Rectal smooth muscle tissue (tissue), 1 donor: ENCODE results near the gene FAM181B.
"Not testable (repeated sequence)": the region's sequence is repeated elsewhere in the genome, so short reads cannot be mapped to it uniquely, and the experiment has no call there.

ENCODE experiments used
- H3K27ac ChIP-seq: one replicate; pipeline ENCODE4 v1.7.0; 2013; ENCODE audit warnings: low read depth, low read length, inconsistent platforms
- H3K27me3 ChIP-seq: one replicate; pipeline ENCODE4 v1.7.0; 2013; ENCODE audit warnings: low read length; ENCODE audit not compliant: control insufficient read depth, insufficient read depth
- H3K36me3 ChIP-seq: one replicate; pipeline ENCODE4 v1.7.0; 2013; ENCODE audit warnings: low read length; ENCODE audit not compliant: control insufficient read depth, insufficient read depth
- H3K4me1 ChIP-seq: one replicate; pipeline ENCODE4 v1.7.0; 2013; ENCODE audit warnings: low read length; ENCODE audit not compliant: control insufficient read depth, insufficient read depth
- H3K4me3 ChIP-seq: one replicate; pipeline ENCODE4 v1.7.0; 2013; ENCODE audit warnings: low read length
- H3K9ac ChIP-seq: one replicate; pipeline ENCODE4 v1.7.0; 2013; ENCODE audit warnings: low read length

The FAM181B gene

GRCh38 chr11:82698576-82699352 is 34.9 kb downstream of the FAM181B start:
- H3K36me3 ChIP-seq = no peaks in the 10 kb centered on the region
- no peak overlapping the region for H3K27ac ChIP-seq
- no peak overlapping the region for H3K4me3 ChIP-seq
- no peaks in the 10 kb centered on the region for H3K4me1 ChIP-seq
- H3K27me3 ChIP-seq = no peaks in the 10 kb centered on the region
- H3K9ac ChIP-seq = no peak overlapping the region

GRCh38 chr11:82692981-82693380 is 40.7 kb downstream of the FAM181B start:
- no peak overlapping the region for H3K27ac ChIP-seq

GRCh38 chr11:82689347-82689746 is 44.3 kb downstream of the FAM181B start:
- not testable (repeated sequence) for H3K4me1 ChIP-seq, H3K36me3 ChIP-seq, H3K4me3 ChIP-seq, H3K9ac ChIP-seq, H3K27ac ChIP-seq, H3K27me3 ChIP-seq

More at GRCh38 chr11:82692981-82693380, 40.7 kb downstream of the FAM181B start:
- Histone ChIP-seq H3K27me3 (no peaks in the 10 kb centered on the region), H3K36me3 (no peaks in the 10 kb centered on the region), H3K4me1 (no peaks in the 10 kb centered on the region), H3K9ac (no peak overlapping the region), H3K4me3 (no peak overlapping the region)

- no peaks in the 10 kb centered on the region for H3K36me3 ChIP-seq
- H3K4me3 ChIP-seq = no peak overlapping the region
- no peaks in the 10 kb centered on the region for H3K27me3 ChIP-seq
- H3K27ac ChIP-seq = no peak overlapping the region
- H3K4me1 ChIP-seq = no peaks in the 10 kb centered on the region
- no peak overlapping the region for H3K9ac ChIP-seq
These were observed 47.5 kb downstream of the FAM181B start for GRCh38 chr11:82686211-82686610.

GRCh38 chr11:82683029-82683428 is 50.6 kb downstream of the FAM181B start:
- H3K9ac ChIP-seq = no peak overlapping the region
- no peaks in the 10 kb centered on the region for H3K36me3 ChIP-seq
- no peaks in the 10 kb centered on the region for H3K4me1 ChIP-seq
- no peaks in the 10 kb centered on the region for H3K27me3 ChIP-seq
- H3K4me3 ChIP-seq = no peak overlapping the region
- no peak overlapping the region for H3K27ac ChIP-seq

GRCh38 chr11:82682003-82682751 is 51.5 kb downstream of the FAM181B start:
- no peak overlapping the region for H3K4me3 ChIP-seq
- no peak overlapping the region for H3K9ac ChIP-seq
- H3K4me1 ChIP-seq = no peaks in the 10 kb centered on the region
- H3K27ac ChIP-seq = no peak overlapping the region
- no peaks in the 10 kb centered on the region for H3K36me3 ChIP-seq
- H3K27me3 ChIP-seq = no peaks in the 10 kb centered on the region

GRCh38 chr11:82680252-82680651 is 53.4 kb downstream of the FAM181B start:
- Histone ChIP-seq H3K9ac (no peak overlapping the region), H3K27ac (no peak overlapping the region), H3K4me1 (no peaks in the 10 kb centered on the region), H3K27me3 (no peaks in the 10 kb centered on the region), H3K4me3 (no peak overlapping the region), H3K36me3 (no peaks in the 10 kb centered on the region)
